KMS-11 (cell line): Measurements from ENCODE around the gene SLC52A3.
"Not testable (repeated sequence)": the region's sequence is repeated elsewhere in the genome, so short reads cannot be mapped to it uniquely, and the experiment has no call there.

ENCODE experiments used
- H2AFZ ChIP-seq: fragments of 200-600 bp; sonication (generic); 2 replicates; pipeline ENCODE4 v1.6.1; 2016; ENCODE audit warnings: antibody characterized with exemption, mixed run types, low read depth
- H3K27ac ChIP-seq: fragments of 200-600 bp; sonication (generic); 2 replicates; pipeline ENCODE4 v1.6.1; 2016; ENCODE audit warnings: mild to moderate bottlenecking, mixed run types
- H3K27me3 ChIP-seq: fragments of 200-600 bp; sonication (generic); 2 replicates; pipeline ENCODE4 v1.6.1; 2017; ENCODE audit warnings: mild to moderate bottlenecking, low read depth, mixed run types, moderate library complexity; ENCODE audit not compliant: insufficient read depth
- H3K36me3 ChIP-seq: fragments of 200-600 bp; sonication (generic); 2 replicates; pipeline ENCODE4 v1.6.1; 2017; ENCODE audit warnings: mild to moderate bottlenecking, mixed run types; ENCODE audit not compliant: insufficient read depth
- H3K4me1 ChIP-seq: fragments of 200-600 bp; sonication (generic); 2 replicates; pipeline ENCODE4 v1.6.1; 2016; ENCODE audit warnings: mild to moderate bottlenecking, low read depth, mixed run types; ENCODE audit not compliant: poor library complexity, severe bottlenecking
- H3K4me2 ChIP-seq: fragments of 200-600 bp; sonication (generic); 2 replicates; pipeline ENCODE4 v1.7.0; 2016; ENCODE audit warnings: mild to moderate bottlenecking, mixed run types
- H3K4me3 ChIP-seq: fragments of 200-600 bp; sonication (generic); IDR thresholded peaks from 2 replicates; pipeline ENCODE4 v1.6.1; 2017; ENCODE audit warnings: low read depth, low read length, mixed read lengths; ENCODE audit not compliant: insufficient read depth
- H3K79me2 ChIP-seq: fragments of 200-600 bp; sonication (generic); 2 replicates; pipeline ENCODE4 v1.6.1; 2016; ENCODE audit warnings: low read depth, mixed run types; ENCODE audit not compliant: insufficient read depth
- H3K9ac ChIP-seq: fragments of 200-600 bp; sonication (generic); 2 replicates; pipeline ENCODE4 v1.6.1; 2016; ENCODE audit warnings: mild to moderate bottlenecking, mixed run types
- H4K20me1 ChIP-seq: fragments of 200-600 bp; sonication (generic); 2 replicates; pipeline ENCODE4 v1.6.1; 2016; ENCODE audit warnings: mild to moderate bottlenecking, mixed run types; ENCODE audit not compliant: insufficient read depth
- CTCF ChIP-seq: fragments of 200-600 bp; sonication (generic); conservative IDR thresholded peaks from 2 replicates; pipeline ENCODE4 v1.6.1; 2017; ENCODE audit warnings: low read depth, mild to moderate bottlenecking, antibody characterized with exemption, low read length, moderate library complexity, mixed read lengths

SLC52A3 gene

GRCh38 chr20:768426-768978, at the start of gene SLC52A3:
SLC52A3 (minus strand) TSS chr20:768500; CDS start chr20:765774, 2,726 bp downstream.
- H3K79me2 ChIP-seq, result no peaks in the 10 kb centered on the region
- H3K9ac ChIP-seq, result no peak within 1 kb of the TSS
- H4K20me1 ChIP-seq, result no peaks in the 10 kb centered on the region
- H3K36me3 ChIP-seq, result no peaks in the 10 kb centered on the region
- no peak within 1 kb of the TSS for H3K4me3 ChIP-seq
- H3K27ac ChIP-seq, result no peak within 1 kb of the TSS
- no peak within 1 kb of the TSS for H2AFZ ChIP-seq
- no peaks in the 10 kb centered on the region for H3K4me1 ChIP-seq
- no peaks in the 10 kb centered on the region for H3K27me3 ChIP-seq
- H3K4me2 ChIP-seq, result no peak within 1 kb of the TSS
- no peak for TF ChIP-seq CTCF

GRCh38 chr20:815914-816606, 47.8 kb upstream of the SLC52A3 start:
- no peaks in the 10 kb centered on the region for H3K79me2 ChIP-seq

GRCh38 chr20:815226-815625, 46.9 kb upstream of the SLC52A3 start:
- no peaks in the 10 kb centered on the region for H4K20me1 ChIP-seq
- no peaks in the 10 kb centered on the region for H3K27me3 ChIP-seq
- H3K27ac ChIP-seq, result no peak overlapping the region
- H3K4me3 ChIP-seq, result no peak overlapping the region
- peaks cover 8% of the 10 kb centered on the region for H3K4me1 ChIP-seq
- H2AFZ ChIP-seq, result no peak overlapping the region
- H3K4me2 ChIP-seq, result no peak overlapping the region
- no peaks in the 10 kb centered on the region for H3K79me2 ChIP-seq
- H3K36me3 ChIP-seq, result no peaks in the 10 kb centered on the region
- no peak overlapping the region for H3K9ac ChIP-seq
- no peak for TF ChIP-seq CTCF

More at GRCh38 chr20:815914-816606, 47.8 kb upstream of the SLC52A3 start:
- H3K27ac ChIP-seq, result no peak overlapping the region
- no peak overlapping the region for H3K4me3 ChIP-seq
- no peaks in the 10 kb centered on the region for H3K36me3 ChIP-seq
- H3K9ac ChIP-seq, result no peak overlapping the region
- no peaks in the 10 kb centered on the region for H3K27me3 ChIP-seq
- H3K4me1 ChIP-seq, result peaks cover 8% of the 10 kb centered on the region
- peak; percentile 98 for TF ChIP-seq CTCF
- no peak overlapping the region for H2AFZ ChIP-seq
- no peaks in the 10 kb centered on the region for H4K20me1 ChIP-seq
- H3K4me2 ChIP-seq, result no peak overlapping the region

GRCh38 chr20:813390-813789, 45.1 kb upstream of the SLC52A3 start:
- H3K36me3 ChIP-seq, result no peaks in the 10 kb centered on the region
- no peaks in the 10 kb centered on the region for H3K79me2 ChIP-seq
- no peaks in the 10 kb centered on the region for H3K27me3 ChIP-seq
- H3K9ac ChIP-seq, result no peak overlapping the region
- H3K4me2 ChIP-seq, result no peak overlapping the region
- no peaks in the 10 kb centered on the region for H4K20me1 ChIP-seq
- no peak overlapping the region for H2AFZ ChIP-seq
- no peak overlapping the region for H3K4me3 ChIP-seq
- no peak overlapping the region for H3K27ac ChIP-seq
- H3K4me1 ChIP-seq, result peaks cover 4% of the 10 kb centered on the region
- TF ChIP-seq CTCF, result no peak

GRCh38 chr20:812435-812814, 44.1 kb upstream of the SLC52A3 start:
- not testable (repeated sequence) for H3K27me3 ChIP-seq, H3K4me2 ChIP-seq, H2AFZ ChIP-seq, H3K79me2 ChIP-seq, H3K4me3 ChIP-seq, H3K36me3 ChIP-seq, H4K20me1 ChIP-seq, H3K9ac ChIP-seq, H3K4me1 ChIP-seq, H3K27ac ChIP-seq

- not testable (repeated sequence) for H3K4me1 ChIP-seq, H3K27me3 ChIP-seq, H2AFZ ChIP-seq, H3K4me2 ChIP-seq, H3K9ac ChIP-seq, H4K20me1 ChIP-seq, H3K4me3 ChIP-seq, H3K36me3 ChIP-seq, H3K79me2 ChIP-seq, H3K27ac ChIP-seq
These were observed 43.6 kb upstream of the SLC52A3 start for GRCh38 chr20:811776-812434.
